ENCODE results near the gene CLC. TPM values are rescaled to one million over a fixed set of nuclear protein-coding genes. Genes with fewer than 3 reads are reported as not detected.

Gene CLC
- total RNA-seq, 1 experiment from 2014 or later: not detected

- H3K9me2 ChIP-seq (replicated peaks; ENCODE audit: low read length): no peaks in the 10 kb centered on the region
- H3K4me2 ChIP-seq (ENCODE audit: low read length): no peak overlapping the region
- H3K36me3 ChIP-seq (ENCODE audit: low read depth, low read length): no peaks in the 10 kb centered on the region
- H3K27ac ChIP-seq (ENCODE audit: low read length): no peak overlapping the region
- H3K79me2 ChIP-seq (ENCODE audit: low read length): no peaks in the 10 kb centered on the region
- no TSS peak for BruUV-seq (replicated peaks)
- H3K27me3 ChIP-seq (ENCODE audit: low read length): peaks cover 22% of the 10 kb centered on the region
- no peak overlapping the region for H2AFZ ChIP-seq (ENCODE audit: low read length)
- no peaks in the 10 kb centered on the region for H3K4me1 ChIP-seq (ENCODE audit: insufficient read depth, low read length)
- ATAC-seq (no peak), DNase-seq (no peak)
- no peaks in the 10 kb centered on the region for H3K9me3 ChIP-seq (ENCODE audit: low read length)
- no peaks in the 10 kb centered on the region for H3F3A ChIP-seq (ENCODE audit: low read length, unreplicated experiment)
- TF ChIP-seq EZH2 (IDR thresholded peaks at IDR 0.05; ENCODE audit: low read length, unreplicated experiment) (no peak), CTCF (conservative IDR thresholded peaks at IDR 0.05; ENCODE audit: low read depth, low read length) (no peak)
- intact Hi-C loops (cut with micrococcal nuclease): no loop called here
- no peak overlapping the region for H3K4me3 ChIP-seq (ENCODE audit: low read length)
- ChIA-PET POLR2A (ENCODE audit: unreplicated experiment) (no interaction called here), CTCF (no interaction called here)
- no peak overlapping the region for H3K9ac ChIP-seq (ENCODE audit: low read length)
- H4K20me1 ChIP-seq (ENCODE audit: low read length): no peaks in the 10 kb centered on the region
These were observed 2.1 kb downstream of the CLC start for GRCh38 chr19:39735688-39736087.

DNA sequence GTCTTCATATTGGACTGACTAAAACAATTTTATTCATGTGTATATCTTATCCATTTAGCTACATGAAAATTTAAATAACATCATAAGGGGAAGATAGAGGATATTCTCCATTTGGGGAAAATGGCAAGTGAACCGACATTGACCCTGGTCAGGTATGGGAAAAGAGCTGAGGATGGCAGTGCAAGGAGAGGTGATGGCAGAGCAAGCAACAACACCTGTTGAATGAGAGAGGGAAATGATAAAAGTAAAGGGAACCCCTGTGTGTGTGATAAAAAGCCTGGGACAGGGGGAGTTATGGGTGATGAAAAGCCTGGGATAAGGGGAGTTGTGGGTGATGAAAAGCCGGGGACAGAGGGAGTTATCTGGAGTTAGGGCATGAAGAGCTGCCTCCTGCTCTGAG, 4.0 kb downstream of the CLC start:
- intact Hi-C loops (cut with micrococcal nuclease): no loop called here
- Histone ChIP-seq H4K20me1 (ENCODE audit: low read length) (no peaks in the 10 kb centered on the region), H3K9me3 (ENCODE audit: low read length) (no peaks in the 10 kb centered on the region), H3K4me1 (ENCODE audit: insufficient read depth, low read length) (no peaks in the 10 kb centered on the region), H3K9ac (ENCODE audit: low read length) (no peak overlapping the region), H3K4me2 (ENCODE audit: low read length) (no peak overlapping the region), H2AFZ (ENCODE audit: low read length) (no peak overlapping the region), H3K27ac (ENCODE audit: low read length) (no peak overlapping the region), H3F3A (ENCODE audit: low read length, unreplicated experiment) (no peaks in the 10 kb centered on the region), H3K9me2 (replicated peaks; ENCODE audit: low read length) (no peaks in the 10 kb centered on the region), H3K27me3 (ENCODE audit: low read length) (peaks cover 29% of the 10 kb centered on the region), H3K4me3 (ENCODE audit: low read length) (no peak overlapping the region), H3K36me3 (ENCODE audit: low read depth, low read length) (no peaks in the 10 kb centered on the region), H3K79me2 (ENCODE audit: low read length) (no peaks in the 10 kb centered on the region)
- no TSS peak for BruUV-seq (replicated peaks)
- no peak for TF ChIP-seq EZH2 (IDR thresholded peaks at IDR 0.05; ENCODE audit: low read length, unreplicated experiment)
- TF ChIP-seq CTCF (conservative IDR thresholded peaks at IDR 0.05; ENCODE audit: low read depth, low read length): no peak
- TF ChIP-seq EZH2phosphoT487 (IDR thresholded peaks at IDR 0.05; ENCODE audit: borderline replicate concordance, low read length): no peak
- ATAC-seq (no peak), DNase-seq (no peak)
- POLR2A ChIA-PET (ENCODE audit: unreplicated experiment): no interaction called here
- CTCF ChIA-PET: no interaction called here

DNA sequence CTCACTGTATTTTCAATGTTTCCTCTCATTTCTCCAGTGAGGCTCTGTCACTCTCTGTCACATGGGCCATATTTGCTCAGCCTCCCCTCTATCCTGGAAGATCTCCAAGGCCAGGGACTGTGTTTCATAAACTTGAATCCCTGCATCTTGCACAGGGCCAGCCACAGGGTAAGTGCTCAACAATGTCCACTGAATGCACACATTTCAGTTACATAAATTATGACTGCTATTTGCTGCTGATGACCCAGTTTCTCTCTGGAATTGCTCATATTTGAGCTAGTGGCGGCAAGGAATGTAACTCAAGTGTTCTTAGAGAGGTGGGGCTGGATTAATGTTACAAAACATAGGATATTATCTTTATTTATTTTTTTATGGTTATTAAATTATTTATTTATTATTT, 6.1 kb downstream of the CLC start:
- CTCF ChIA-PET: no interaction called here
- H3K4me1 ChIP-seq (ENCODE audit: insufficient read depth, low read length): no peaks in the 10 kb centered on the region
- no peak overlapping the region for H3K4me2 ChIP-seq (ENCODE audit: low read length)
- peaks cover 27% of the 10 kb centered on the region for H3K27me3 ChIP-seq (ENCODE audit: low read length)
- DNase-seq (no peak), ATAC-seq (no peak)
- H4K20me1 ChIP-seq (ENCODE audit: low read length): no peaks in the 10 kb centered on the region
- H3K27ac ChIP-seq (ENCODE audit: low read length): no peak overlapping the region
- intact Hi-C loops (cut with micrococcal nuclease): no loop called here
- H3K4me3 ChIP-seq (ENCODE audit: low read length): no peak overlapping the region
- H3F3A ChIP-seq (ENCODE audit: low read length, unreplicated experiment): no peaks in the 10 kb centered on the region
- H2AFZ ChIP-seq (ENCODE audit: low read length): no peak overlapping the region
- no peak overlapping the region for H3K9ac ChIP-seq (ENCODE audit: low read length)
- H3K36me3 ChIP-seq (ENCODE audit: low read depth, low read length): no peaks in the 10 kb centered on the region
- H3K9me2 ChIP-seq (replicated peaks; ENCODE audit: low read length): no peaks in the 10 kb centered on the region
- H3K79me2 ChIP-seq (ENCODE audit: low read length): no peaks in the 10 kb centered on the region
- POLR2A ChIA-PET (ENCODE audit: unreplicated experiment): no interaction called here
- TF ChIP-seq EZH2 (IDR thresholded peaks at IDR 0.05; ENCODE audit: low read length, unreplicated experiment) (no peak), EZH2phosphoT487 (IDR thresholded peaks at IDR 0.05; ENCODE audit: borderline replicate concordance, low read length) (no peak)
- H3K9me3 ChIP-seq (ENCODE audit: low read length): no peaks in the 10 kb centered on the region
- BruUV-seq (replicated peaks): no TSS peak
